Fibroblast of skin of left quadriceps (primary cell): ENCODE results near the gene COL6A6.
A peak's percentile ranks its signal among the peaks of the same experiment; 100 is the strongest.
"Not testable (repeated sequence)": the region's sequence is repeated elsewhere in the genome, so short reads cannot be mapped to it uniquely, and the experiment has no call there.

ENCODE experiments used
- DNase-seq, 2 experiments: peaks; one replicate each; pipeline ENCODE4 v3.0.0-alpha.2; 2013; ENCODE audit warnings: low read depth in 2 of 2

COL6A6 gene

DNA sequence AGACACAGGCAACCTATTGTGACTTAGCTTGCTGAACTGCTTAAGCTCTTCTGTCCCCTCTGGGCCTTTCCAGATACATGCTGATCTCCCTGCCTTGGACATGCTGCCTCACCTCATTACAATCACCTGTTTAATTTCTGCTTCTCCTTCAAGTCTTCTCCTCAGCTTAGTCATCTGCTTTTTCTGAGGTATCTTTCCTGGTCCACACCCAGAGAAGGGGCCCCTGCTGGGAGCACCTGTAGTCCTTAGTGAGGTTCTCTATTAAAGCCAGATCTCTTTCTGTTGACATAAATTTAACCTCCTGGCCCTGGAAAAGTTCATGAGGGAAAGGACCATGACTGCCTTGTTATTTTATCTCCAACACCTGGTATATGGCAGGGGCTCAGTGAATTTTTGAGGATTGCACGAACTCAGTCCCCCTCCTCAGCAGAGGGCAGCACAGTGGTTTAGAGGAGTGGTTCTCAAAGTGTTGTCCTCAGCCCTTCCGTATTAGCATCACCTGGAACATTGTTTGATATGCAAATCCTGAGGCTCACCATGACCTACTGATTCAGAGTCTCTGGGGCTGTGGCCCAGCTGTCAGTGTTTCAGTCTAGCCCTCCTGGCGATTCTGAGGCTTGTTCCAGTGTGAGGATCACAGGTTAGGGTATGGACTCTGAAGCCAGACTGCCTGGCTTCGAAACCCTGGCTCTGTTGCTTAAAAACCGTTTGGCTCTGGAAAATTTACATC, 12.7 kb downstream of the COL6A6 start:
- DNase-seq, result no peak

DNA sequence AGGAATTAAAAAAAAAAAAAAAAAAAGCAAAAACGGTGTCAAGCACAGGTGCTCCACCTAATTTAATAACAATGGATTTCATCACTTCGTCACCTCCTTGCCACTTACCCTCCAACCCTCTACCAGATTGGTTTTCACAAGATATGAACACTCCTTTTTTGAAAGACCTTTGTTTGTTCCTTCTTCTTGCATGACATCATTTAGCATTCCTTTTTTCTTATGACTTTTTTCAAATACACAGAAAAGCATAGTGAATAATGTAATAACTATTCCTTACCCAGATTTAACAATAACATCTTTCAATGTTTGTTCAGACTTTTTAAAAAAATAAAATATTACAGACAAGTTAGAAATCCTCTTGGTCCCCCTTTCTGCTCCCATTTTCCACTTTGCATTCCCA, 16.3 kb downstream of the COL6A6 start:
- DNase-seq, result no peak

DNA sequence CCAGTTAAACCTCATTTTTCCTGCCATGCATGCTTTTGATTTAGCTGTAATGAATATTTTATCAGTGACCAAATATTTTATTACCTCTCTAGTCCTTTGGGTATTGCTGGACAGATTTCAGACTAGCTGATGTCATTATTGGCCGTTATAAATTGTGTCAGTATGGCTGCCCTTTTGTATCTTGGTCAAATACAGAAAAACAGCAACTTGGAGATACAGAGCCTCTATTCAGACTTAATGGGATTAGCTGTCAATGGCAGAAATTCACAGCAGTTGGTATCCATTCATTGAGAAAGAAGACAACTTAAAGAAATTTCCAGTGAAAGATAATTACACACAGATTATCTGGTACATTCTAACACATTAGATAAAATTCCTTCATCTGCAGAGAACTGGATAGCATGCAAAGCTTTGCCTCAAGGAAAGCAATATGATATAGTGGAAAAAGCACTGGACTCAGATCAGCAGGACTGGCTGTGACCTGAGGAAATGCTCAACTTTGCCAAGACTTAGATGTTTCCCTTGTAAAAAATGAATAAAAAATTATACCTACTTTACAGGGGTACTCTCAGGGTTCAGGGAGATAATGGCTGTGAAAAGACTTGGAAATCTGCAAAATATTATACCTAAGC, 20.8 kb downstream of the COL6A6 start:
- no peak for DNase-seq

DNA sequence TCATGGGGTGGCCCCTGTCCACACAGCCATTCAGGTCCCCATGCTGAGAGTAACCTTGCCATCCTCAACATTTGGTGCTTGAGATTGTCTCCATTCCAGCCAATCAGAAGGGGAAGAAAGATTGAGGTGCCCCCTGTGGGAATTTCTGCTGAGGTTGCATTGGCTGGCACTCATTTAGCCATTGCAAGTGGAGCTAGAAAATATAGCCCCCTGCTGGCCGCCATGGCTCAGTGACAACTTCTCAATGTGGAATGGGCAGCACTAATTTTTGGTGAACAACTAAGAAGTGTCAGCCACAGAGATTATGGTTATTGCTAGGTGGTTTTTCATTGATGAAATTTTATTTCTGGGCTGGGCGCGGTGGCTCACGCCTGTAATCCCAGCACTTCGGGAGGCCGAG, 22.0 kb downstream of the COL6A6 start:
- peak; percentile 12 to 25 for DNase-seq

DNA sequence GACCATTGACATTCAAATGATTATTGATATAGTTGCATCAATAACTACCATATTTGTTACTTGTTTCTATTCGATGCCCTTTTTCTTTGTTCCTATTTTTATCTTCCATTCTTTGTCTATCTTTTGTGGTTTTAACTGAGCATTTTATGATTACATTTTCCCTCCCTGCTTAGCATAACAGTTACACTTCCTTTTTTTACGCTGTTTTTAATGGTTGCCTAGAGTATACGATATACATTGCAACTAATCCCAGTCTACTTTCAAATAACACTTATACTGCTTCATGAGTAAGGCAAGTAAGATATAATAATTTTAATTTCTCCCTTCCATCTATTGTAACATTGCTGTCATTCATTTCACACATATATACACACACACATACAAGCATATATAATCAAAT, 26.3 kb downstream of the COL6A6 start:
- DNase-seq, result no peak

DNA sequence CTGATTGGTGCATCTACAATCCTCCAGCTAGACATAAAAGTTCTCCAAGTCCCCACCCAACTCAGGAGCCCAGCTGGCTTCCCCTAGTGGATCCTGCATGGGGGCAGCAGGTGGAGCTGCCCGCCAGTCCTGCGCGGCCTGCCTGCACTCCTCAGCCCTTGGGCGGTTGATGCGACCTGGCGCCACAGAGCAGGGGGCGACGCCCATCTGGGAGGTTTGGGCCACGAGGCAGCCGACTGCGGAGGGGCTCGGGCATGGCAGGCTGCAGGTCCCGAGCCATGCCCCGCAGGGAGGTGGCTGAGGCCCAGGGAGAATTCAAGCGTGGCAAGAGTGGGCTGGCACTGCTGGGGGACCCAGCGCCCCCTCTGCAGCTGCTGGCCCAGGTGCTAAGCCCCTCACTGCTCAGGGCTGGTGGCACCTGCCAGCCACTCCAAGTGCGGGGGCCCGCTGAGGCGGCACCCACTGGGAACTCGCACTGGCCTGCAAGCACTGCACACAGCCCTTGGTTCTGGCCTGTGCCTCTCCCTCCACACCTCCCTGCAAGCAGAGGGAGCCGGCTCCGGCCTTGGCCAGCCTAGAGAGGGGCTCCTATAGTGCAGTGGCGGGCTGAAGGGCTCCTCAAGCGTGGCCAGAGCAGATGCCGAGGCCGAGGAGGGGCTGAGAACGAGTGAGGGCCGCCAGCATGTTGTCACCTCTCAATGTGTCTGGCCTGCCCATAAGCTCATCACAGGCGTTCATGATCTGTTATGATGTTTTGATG, 30.1 kb downstream of the COL6A6 start:
- no peak for DNase-seq

DNA sequence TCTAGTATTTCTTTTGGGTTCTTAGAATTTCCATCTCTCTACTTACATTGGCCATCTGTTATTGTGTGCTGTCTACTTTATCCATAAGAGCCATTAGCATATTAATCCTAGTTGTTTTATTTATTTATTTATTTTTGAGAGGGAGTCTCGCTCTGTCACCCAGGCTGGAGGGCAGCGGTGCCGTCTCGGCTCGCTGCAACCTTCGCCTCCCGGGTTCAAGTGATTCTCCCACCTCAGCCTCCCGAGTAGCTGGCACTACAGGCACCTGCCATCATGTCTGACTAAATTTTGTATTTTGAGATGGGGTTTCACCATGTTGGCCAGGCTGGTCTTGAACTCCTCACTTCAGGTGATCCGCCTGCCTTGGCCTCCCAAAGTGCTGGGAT, 30.7 kb downstream of the COL6A6 start:
- DNase-seq, result not testable (repeated sequence)

DNA sequence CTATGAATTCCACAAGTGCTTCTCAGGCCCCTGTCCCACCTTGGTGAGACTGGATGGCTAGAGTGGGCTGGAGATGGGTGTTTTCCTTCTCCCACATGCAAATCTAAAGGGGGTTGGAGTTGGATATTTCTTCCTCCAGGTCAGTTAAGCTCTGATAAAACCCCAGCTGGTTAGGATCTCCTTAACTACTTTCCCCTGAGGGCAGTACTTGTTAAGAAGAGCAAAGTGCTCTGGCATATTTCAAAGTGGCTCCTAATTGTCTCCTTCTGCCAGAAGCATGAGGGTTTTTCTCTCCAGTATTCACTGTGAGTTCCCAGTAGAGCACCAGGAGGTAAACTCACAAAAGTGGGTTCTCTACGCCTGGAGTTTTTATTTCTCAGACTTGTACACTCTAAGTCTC, 31.4 kb downstream of the COL6A6 start:
- no peak for DNase-seq

DNA sequence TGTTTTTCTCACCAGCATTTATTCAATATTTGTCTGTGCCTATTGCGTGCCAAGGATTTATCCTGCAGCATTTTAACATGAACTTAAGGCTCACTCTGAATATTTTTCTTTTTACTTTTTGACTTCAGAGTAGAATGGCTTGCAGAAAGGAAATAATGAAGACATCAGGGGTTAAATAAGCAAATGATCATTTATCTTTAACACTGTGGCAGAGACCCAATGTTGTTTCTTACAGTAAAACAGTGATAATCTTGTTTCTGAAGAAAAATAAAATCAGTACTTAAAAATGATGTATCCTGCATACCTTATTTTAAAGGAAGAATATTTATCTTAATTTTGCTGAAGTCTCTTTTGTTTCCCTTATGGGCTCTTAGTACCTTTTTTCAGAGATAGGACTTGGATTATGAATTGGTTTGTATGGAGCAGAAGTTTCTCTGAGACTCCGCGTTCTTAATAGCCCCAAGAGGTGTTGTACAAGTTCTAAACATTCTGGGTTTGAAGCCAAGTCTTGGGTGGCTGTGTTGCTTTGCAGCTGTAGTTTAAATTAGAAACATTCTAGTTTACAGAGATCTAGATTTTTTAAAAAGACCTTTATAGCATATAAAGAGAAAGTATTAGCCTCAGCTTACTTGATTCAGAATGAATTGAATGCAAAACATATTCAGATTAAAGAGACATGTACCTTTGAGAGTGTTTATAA, 40.5 kb downstream of the COL6A6 start:
- no peak for DNase-seq

DNA sequence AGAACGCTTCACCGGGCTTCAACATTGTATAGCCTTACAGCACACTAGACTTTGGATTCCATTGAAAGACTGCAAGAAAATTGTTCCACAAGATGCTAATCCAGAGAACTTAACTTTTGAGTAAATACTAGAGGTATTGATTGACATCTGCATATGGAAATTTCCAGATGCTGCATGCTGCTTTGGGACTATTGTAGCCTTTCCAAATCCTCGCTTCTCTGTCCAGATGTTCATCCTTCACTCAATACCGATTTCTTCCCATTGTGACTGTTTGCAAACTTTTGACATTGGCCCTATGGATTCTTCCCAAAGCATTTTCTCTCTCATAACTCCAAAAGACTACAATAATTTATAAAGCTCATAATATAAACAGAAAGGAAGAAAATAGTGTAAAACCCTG, 41.4 kb downstream of the COL6A6 start:
- no peak for DNase-seq

DNA sequence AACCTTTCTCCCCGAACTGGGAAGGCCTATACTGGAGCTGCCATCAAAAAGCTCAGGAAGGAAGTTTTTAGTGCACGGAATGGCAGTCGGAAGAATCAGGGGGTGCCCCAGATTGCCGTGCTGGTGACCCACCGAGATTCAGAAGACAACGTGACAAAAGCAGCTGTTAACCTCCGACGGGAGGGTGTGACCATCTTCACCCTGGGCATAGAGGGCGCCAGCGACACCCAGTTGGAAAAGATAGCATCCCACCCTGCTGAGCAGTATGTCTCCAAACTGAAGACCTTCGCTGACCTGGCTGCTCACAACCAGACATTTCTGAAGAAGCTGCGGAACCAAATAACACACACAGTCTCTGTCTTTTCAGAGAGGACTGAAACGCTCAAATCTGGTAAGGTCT, 48.2 kb downstream of the COL6A6 start:
- no peak for DNase-seq
